CD4-positive, alpha-beta T cell treated with Interleukin-10 for 1 hour (primary cell): ENCODE results near the gene EXOC3L4.

ENCODE experiments used
- DNase-seq: peaks from one replicate; pipeline ENCODE4 v3.0.0-alpha.2; 2020

Gene EXOC3L4

GRCh38 chr14:103156651-103157378 is 62.3 kb downstream of the EXOC3L4 start:
- DNase-seq, result no peak

- no peak for DNase-seq
Measured at GRCh38 chr14:103157969-103158368, 63.4 kb downstream of the EXOC3L4 start.

GRCh38 chr14:103158688-103159087 is 64.2 kb downstream of the EXOC3L4 start:
- DNase-seq, result no peak
